GM18861 (cell line): Measurements from ENCODE around the gene KL.

Experiments
- ATAC-seq: cut with Tn5 transposase; IDR thresholded peaks from one replicate; pipeline ENCODE4 v1.9.1; 2021; ENCODE audit not compliant: unreplicated experiment

The KL gene

DNA sequence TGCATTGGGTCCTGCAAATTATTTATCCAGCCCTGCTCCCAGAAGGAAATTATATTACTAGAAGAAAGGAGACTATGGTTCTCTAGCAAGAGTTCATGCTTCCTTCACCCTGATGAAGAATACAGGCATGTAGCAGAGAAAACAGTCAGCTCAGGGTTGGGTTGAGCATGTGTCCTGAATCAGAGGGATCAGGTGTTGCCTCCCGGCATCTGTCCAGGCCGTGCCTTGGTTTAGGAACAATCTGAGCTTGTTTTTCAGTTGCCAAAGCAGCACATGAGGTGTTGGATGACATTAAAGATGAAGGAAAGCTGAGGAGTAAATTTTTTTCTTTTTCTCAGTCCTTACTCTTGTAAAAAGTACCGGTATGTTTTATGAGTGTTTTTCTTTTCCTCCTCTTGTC lies 62.0 kb downstream of the KL start:
- ATAC-seq = no peak

DNA sequence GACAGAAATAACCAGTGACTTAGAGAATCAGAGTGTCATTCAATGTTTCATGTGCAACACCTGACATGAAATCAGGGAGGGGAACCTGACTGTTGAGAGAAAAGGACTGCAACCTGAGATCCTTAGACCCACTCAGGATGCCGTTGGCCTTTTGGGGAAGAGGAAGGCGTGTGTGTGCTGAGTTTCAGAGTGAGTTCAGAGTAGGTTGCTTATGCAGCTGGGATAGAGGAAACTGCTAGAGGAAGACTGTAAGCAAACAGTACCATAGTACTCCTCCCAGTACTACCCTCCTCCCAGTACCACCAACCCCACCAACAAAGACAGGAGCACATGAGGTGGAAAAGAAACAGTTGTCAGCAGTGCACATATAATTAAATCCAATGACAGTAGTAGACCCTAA lies 63.7 kb downstream of the KL start:
- no peak for ATAC-seq

DNA sequence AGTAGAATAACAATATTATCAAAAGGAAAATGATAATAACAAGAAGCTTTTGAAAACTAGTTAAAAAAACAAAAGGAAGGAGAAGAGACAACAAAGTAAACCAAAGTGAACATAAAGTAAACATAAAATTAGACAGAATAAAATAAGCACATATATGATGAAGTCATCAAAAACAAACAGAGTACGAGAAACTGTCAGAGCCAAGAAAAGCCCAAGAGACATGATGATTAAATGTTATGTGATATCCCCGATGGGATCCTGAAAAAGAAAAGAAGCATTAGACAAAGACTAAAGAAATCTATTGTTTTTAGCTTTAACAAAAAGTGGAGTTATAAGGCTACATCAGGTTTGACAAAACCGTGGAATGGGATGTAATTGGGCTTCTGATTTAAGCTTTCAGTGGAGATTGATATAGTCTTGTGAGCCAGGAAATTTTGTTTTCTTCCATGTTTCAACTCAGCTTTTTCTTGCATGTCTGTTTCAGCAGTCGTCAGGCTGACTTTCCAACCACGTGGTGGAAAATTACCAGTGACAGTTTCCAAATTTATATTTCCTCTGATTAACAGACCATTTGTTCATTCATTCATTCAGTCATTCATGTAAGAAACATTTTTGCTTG lies 64.9 kb downstream of the KL start:
- no peak for ATAC-seq

DNA sequence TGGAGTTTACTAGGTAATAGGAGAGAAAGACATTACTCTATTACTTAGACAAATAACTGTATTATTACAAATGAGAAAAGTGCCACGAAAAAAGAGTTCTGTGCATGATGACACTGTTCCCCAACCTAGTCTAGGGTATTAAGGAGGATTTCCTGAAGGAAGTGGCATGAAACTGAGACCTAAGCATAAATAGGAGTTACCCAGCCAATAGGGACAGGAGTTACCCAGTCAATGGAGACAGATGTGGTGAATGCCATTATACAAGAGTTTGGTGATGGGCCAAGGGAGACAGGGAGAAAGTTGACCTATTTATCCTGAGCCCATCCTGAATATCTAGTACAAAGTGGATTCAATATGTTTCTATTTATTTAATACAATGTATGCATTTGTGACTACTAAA lies 65.4 kb downstream of the KL start:
- no peak for ATAC-seq

DNA sequence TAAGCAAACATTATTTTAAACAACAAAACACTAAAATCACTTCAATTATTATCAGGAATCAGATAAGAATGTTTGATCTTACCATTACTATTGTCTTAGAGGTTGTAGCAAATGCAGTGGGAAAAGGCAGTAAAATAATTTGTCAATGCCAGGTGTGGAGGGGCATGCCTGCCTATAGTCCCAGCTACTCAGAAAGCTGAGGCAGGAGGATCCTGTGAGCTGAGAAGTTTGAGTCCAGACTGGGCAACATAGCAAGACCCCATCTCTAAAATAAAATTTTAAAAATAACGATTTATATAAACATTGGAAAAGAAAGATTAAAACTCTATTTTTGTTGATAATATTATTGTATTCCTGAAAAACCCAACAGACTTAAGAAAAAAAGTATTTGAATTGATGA lies 66.8 kb downstream of the KL start:
- ATAC-seq = no peak

DNA sequence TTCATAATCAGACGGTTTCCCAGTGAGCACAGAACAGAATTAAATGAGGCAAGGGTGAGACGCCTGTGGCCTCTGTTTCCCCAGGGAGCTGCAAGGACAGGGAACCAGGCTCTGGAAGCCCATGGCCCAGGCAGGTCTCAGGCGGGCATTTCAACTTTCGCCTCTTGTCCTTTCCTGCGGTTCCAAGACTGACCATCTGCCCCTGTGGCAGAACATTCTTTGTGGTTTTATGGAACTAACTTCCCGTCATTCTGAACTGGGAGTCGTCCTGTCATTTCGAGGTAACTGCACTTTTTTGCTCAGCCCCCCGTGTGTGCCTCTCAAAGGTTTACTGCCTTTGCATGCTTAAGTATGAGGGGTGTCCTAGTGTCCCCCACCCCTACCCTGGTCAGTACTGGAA lies 70.9 kb downstream of the KL start:
- ATAC-seq = no peak

DNA sequence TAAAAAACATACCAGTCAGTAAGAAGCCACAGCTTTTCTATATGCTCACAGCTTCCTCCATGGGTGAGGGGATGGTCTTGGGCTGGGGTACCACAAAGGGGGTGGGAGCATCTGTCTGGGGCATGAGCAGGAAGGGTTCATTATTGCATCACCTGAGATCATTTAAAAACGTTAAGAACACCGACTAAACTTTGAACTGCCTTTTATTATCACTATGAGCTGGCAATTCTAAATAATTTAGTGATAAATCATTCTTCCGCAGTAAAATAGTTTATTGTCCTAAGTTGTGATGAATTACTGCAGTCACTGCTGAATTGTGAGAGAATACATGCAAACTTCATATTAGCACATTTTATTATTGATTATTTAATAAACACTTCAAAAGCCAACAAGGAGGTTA lies 71.6 kb downstream of the KL start:
- no peak for ATAC-seq

DNA sequence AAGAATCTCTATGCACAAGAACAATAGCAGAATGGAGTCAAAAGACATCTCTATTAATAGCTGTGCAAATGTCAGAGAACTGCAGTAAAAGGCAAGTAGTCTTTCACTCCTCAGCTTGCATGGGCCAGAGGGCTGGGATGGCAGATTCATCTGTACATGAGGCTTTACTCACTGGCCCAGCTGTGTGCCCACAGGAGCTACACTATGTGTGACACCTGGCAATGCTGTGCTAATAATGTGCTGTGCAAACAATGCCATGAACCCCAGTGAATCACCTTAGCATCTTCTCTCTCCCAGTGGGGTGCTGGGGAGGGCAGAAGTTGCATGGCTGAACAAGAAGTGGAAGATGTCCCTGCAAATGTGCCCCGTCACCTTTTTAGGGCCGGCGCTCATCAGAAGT lies 73.1 kb downstream of the KL start:
- ATAC-seq = no peak

DNA sequence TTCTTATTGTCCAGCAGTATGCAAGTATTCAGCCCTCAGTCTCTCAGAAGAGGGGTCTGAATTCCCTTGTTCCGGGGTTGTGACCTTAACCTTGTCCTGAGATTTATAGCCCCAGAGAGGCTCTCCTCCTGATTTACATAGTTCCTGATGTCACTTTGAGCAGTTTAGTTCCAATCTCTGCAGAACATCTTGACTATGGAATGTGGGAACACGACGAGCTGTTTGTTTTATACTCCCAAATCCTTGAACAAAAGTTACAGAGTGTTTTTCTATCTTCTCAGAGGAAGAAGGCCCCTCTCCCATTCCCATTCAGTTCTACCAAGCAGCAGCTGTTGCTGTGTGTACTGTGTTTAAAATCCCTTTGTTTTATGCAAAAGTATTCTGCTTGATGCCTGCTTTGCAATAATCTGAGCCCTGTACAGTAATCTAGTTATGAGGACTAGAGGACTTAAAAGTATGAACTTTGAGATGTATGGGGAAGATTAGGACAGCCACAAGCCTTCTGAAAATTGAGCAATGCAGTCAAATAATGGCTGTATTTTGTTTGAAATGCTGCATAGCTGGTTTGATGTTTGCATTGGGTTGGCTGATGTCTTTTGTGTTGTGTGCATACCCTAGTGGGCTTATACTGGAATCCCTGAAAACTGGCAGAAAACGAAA lies 74.7 kb downstream of the KL start:
- ATAC-seq = no peak

DNA sequence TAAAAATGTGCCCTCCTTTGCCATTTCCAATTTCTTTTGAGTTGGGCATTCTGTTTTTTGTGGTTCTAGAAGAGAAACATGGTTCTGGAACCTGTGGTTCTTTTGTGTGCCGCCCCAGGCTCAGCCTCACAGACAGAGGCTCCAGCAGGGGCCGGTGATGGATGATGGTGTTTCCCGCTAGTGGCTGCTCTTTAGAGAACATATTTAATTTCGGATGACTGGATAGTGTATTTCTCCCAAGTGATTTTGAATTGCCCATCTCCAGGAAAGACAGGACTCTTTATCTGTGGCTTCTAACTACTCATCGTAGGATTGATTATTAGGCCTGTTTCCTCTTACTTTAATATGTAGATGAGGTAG lies 75.2 kb downstream of the KL start:
- no peak for ATAC-seq

DNA sequence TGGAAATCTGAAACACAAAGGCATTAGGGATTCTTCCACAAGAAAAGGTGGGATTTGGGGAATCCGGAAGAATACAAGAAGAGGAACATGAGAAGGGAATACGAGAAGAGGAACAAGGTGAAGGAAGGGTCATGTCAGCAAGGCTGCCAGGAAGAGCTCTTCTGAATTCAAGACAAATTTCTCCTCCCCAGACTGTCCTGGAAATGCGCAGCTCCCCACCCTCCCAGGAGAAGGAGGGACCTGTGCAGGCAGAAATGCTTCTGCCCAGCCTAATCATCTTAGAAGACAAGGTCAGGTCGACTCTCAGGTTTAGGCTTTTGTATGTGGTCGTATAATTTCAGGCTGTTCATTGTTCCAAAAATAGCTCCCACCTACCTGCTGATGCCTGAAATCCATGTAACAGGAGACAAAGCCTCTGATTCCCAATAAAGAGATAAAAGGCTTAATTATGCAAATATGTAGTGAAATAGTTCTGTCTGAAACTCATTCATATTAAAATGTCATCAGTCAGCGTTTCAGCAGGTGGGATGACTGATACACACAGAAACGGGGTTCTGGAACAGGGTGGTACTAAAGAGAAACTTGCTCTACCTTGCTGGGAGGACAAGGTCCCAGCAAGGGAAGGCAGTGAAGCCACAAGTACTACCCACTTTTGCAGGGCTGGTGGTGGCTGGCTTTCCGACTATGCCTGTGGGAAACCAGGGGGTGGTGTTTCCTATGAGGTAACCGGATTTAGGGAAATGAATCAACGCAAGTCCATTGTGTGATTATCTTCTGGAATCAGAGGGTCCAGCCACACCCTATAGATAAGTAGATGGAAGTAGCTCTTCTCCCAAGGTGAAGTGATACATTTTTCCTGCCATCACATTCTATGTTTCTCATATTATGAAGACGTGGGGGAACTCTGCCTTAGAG lies 76.1 kb downstream of the KL start:
- no peak for ATAC-seq

DNA sequence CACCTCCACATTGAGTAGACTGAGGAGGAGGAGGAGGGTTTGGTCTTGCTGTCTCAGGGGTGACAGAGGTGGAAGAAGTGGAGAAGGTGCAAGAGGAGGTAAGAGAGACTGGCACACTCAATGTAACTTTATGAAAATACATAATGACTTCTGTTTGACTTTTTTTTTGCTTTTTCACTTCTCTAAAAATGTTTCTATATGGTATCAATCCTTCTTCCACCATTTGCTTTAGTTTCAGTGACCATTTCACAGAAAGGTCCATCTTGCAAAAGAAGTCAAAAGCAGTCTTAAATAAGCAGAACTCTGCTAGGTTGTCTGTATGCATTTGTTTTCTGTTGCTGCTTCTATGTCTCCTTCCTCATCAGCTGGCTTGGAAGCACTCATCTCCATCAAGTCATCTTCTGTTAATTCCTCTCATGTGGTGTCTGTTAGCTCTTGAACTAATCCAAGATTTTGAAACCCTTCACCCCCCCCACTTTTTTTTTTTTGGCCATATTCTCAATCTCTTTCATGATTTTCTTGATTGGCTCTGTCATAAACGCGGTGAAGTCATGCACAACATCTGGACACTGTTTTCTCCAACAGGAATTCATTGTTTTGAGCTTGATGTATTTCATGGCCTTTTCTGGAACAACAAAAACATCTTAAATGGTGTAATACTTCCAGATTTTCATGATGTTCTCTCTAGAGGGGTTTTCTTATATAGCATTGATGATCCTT lies 80.8 kb downstream of the KL start:
- ATAC-seq = no peak

DNA sequence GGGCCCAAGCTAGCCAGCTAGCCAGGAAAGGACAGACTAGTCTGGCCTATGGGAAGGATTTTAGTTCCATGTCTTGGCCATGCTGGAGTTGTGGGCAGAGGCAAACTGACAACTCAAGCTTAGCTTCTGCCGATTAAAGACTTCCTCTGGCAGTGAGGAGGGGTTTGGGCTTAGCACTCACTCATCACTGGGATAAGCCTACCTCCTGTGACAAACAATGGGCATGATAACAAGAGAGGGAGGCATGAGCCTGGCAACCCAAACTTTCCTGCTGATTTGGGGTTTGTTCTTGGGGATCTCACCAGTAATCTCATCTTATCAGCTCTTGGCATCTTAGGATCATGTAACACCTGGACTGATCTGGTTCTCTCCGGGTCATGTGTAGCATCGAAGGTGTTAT lies 83.6 kb downstream of the KL start:
- ATAC-seq = no peak

DNA sequence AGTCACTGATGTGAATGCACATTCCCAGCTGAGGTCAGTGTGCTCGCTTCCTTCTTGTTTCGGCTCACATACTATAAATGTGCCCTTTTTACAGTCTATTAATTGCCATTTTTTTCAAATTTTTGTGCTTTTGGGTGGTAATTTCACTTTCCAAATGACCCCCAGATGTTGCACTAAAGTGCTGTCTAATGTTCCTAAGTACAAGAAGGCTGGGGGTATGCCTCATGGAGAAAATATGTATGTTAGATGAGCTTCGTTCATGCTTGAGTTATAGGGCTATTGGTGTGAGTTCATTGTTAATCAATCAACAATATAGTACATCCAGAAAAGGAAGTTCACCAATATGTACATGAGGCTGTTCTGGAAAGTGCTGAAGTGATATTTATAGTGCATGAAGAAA lies 84.7 kb downstream of the KL start:
- no peak for ATAC-seq

DNA sequence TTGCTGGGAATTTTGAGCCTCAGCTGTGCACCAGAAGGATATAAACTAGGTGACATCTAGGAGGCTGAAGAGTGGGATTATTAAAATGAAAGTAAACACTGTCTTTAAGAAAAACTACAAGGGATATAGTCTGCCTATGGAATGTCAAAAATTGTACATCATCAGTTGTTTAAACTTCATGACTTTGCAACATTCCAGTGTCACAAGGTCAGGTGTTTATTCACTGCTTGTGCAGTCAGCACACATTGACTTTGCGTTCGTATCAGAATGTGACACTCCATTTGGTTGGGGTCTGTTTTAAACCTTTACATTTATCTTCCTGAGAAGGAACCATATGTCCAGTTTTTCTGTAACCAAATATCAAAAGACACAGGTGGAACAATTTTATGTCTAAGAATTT lies 85.6 kb downstream of the KL start:
- no peak for ATAC-seq

DNA sequence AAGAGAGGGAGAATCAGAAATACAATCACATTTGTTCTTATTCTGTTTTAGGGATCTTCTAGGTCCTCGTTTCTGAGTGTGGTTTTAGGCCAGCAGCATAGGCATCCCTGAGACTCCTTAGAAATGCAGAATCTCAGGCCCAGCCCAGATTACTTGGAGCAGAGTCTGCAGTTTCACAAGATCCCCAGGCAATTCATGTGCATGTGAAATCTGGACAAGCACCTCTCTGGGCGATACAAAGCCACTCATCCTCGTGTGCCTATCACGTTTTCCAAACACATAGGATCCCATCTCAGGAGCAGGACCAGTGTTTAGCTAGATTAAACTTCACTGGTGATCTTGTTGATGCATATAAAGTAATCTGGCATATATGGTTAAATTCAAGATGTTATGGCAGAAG lies 87.2 kb downstream of the KL start:
- no peak for ATAC-seq

DNA sequence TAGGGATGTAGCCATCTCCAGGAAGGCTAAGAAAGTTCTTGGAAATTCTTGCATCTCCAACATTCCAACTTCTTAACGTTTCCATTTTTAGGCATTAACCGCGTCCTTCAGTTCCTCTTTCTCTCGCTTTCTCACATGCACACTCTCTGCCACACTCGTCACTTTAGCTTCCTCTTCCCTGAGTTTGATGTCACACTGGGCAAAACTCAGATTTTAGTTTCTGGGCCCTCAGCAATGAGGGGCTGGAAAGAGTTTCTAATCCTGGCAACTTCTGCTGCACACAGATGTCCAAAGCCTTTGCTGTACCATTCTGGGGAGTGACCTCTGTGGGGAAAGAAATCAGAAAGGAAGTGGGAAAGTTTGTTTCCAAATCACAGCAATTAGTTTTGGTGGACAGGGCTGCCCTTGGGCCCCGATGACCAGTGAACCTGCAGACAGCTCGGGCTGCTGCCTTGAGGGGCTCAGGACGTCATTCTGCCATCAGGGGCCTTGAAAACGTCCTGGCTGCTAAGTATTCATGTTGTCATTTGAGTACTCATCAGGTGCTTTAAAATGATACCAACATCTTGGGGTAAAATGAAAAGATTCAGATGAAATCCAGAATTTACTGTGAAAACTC lies 89.3 kb downstream of the KL start:
- ATAC-seq = no peak

DNA sequence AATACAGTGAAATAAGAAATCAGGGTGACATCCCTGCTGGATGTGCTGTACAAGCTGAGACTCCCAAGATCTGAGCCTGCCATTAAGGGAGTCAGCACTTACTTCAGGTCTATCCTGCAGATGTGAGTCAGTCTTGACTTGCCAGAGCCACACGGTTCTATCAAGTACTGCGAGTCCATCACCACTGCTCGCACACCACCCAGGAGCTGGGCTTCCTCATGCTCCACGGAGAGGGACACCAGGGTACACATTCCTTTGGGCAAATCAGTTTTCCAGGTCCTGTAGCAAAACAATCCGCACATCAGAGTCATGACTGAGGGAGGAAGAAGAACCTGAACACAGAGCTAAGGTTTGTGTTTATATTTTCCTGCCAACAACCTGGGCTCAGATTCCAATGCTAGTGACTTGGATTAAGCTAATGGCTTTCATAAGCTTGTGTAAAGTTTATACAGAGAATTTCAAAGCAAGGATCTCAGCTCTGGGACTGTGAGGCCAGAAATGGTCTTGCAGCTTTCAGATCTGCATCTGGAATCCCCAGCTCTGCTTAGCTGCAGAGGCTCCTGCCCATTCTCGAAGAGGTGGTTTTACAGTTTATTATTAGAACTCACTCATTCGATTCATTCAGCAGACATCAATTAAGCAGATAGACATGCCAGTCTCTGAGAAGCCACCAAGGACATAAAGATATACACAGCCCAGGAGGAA lies 90.6 kb downstream of the KL start:
- ATAC-seq = no peak

DNA sequence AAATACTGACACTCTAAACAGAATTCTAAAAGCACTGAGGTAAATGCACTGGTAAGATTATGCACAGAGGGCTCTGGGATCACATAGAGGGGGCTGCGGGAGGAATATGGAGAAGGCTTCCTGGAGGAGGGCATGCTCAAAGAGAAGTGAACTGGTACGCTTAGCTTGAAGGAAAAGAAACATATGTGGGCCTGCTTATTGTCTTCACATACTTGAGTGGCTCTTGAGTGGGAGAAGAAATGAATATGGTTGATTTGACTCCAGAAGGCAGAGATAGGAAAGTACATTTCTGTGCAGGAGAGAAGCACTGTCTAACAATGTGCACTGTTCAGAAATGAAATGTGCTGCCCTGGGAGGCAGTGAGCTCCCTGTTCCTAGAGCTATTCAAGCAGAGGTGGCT lies 91.1 kb downstream of the KL start:
- ATAC-seq = no peak

DNA sequence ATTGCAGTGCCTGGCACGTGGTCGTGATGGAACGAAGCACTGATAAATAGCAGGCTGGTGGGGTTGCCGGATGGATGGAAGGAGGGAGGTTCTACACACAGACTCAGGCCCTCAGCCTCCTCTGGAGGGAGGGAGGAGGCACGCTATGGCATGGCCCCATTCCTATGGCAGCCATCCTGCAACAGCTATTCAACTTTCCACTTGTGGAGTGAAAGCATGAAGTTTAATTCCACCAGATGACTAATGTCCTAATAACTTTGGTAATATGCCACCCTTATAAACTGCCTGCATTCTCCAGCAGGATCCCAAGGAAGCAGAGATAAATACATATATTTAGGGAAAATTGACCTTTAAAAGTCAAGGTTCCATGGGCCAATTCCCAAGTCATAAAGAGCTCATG lies 92.4 kb downstream of the KL start:
- no peak for ATAC-seq

DNA sequence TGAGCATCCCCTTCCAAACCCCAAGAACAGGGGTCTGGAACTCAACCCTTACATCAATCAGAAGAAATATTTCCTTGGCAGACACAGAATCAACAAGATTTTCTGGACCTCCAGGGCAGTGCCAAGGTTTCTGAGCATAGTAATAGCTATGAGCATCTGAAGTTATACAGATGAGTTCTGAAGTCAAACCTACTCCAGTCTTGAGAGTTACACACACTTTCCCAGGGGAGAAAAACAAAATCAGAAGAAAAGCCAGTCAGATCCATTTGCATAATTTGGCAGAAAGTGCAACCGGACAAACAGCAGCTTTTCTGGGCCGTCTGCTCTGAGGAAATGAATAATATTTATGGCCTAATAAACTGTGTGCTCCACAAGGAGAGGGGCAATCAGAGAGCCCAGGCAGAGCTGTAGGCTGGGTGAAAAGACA lies 93.1 kb downstream of the KL start:
- peak; percentile 33 for ATAC-seq
